Cardiac fibroblast (primary cell): Measurements from ENCODE around the gene EGFL7.

Experiments used
- DNase-seq, 2 donors: peaks; one replicate each; pipeline versions ENCODE4 v3.0.0 to v3.0.0-alpha.2; 2010; ENCODE audit warnings: low read depth in 2 of 2
- H3K4me3 ChIP-seq, 2 donors: replicated peaks in 1 of 2; 1 replicate in 1 of 2; 2 replicates in 1 of 2; pipeline ENCODE4 v1.5.1; 2011; ENCODE audit warnings: low read depth in 2 of 2, low read length in 2 of 2, mild to moderate bottlenecking in 2 of 2, moderate library complexity in 1 of 2
- TF ChIP-seq, protein P1 (sequence below): IDR thresholded peaks from one replicate; pipeline ENCODE4 v1.5.1; 2011; ENCODE audit warnings: low read depth, mild to moderate bottlenecking, low read length, inconsistent platforms

Gene EGFL7

DNA sequence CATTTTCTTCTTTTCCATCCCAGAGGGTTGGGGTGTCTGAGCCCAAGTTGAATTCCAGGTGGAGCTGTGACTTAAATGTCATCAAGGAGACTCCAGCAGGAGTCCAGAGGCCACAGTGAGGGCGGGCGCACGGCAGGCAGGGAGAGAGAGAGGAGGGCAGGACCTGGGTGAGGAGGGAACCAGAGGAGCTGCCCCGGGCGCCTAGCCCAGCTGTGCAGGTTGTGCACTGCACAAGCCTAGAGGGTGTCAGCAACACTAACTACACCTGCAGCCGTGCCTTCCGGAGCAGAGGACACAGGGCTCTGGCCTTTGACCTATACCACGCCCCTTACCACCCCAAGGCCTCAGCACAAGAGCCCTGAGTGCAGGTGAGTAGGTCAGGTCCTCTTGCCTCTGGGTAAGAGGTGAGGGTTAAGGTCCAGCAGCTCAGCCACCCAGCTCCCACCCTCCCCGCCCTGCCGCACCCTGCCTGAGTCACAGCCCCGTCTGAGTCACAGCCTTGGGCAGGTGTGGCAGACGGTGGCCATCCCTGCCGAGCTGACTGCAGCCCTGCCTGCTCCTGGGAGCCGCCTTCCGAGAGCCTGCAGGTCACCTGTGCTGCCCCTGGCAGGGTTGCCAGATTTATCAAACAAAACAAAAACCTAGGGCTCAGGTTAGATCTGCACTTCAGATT, 30.9 kb downstream of the EGFL7 start:
- TF ChIP-seq, protein P1, sequence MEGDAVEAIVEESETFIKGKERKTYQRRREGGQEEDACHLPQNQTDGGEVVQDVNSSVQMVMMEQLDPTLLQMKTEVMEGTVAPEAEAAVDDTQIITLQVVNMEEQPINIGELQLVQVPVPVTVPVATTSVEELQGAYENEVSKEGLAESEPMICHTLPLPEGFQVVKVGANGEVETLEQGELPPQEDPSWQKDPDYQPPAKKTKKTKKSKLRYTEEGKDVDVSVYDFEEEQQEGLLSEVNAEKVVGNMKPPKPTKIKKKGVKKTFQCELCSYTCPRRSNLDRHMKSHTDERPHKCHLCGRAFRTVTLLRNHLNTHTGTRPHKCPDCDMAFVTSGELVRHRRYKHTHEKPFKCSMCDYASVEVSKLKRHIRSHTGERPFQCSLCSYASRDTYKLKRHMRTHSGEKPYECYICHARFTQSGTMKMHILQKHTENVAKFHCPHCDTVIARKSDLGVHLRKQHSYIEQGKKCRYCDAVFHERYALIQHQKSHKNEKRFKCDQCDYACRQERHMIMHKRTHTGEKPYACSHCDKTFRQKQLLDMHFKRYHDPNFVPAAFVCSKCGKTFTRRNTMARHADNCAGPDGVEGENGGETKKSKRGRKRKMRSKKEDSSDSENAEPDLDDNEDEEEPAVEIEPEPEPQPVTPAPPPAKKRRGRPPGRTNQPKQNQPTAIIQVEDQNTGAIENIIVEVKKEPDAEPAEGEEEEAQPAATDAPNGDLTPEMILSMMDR, result no peak
- H3K4me3 ChIP-seq, result no peak overlapping the region
- DNase-seq, result peak in 1 of 2 donors; percentile 52

DNA sequence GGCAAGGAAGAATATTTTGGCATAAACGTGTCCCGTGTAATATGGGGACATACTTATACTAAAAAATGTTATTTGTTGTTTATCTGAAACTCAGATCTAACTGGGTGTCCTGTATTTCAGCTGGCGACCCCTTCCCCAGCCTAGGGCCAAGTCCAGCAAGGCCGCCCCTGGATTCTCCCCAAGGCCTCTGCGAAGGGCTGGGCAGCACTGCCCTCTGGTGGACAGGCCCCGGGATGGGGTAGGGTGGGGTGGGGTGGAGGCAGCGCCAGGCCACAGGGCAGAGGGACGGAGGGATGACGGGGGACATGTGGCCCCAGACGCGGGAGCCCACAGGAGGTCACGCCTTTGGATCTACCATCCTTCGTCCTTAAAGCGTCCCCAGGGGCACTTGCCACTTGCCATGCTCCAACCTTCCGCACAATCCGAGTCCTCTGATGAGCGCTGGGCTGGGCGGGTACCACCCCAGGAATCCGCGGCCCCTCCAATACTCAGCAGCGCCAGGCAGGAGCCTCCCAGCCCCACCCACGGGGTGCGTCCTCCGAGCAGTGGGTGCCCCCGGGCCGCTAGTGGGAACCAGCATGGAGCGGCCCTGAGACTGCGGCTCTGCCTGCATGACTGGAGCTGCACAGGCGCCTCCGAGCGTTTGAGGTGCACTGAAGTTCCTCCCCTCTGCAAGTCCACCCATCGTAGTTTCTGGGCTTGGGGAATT, 31.6 kb downstream of the EGFL7 start:
- H3K4me3 ChIP-seq, result no peak overlapping the region
- TF ChIP-seq, protein P1, result peak; percentile 89
- peak; percentile 52 to 56 for DNase-seq

DNA sequence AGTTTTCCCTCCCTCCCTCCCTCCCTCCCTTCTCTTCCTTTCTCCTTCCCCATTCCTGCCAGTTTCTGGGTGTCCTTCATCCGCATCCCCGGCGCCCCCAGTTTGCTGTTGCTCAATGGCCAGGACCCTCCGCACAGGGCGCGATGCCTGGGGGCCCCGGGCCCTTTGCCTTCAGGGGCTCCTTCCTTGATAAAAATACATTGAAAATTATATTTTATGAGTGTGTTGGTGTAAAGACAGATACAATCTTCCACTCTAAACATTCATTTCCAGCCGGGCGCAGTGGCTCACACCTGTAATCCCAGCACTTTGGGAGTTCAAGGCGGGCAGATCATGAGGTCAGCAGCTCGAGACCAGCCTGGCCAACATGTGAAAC, 32.1 kb downstream of the EGFL7 start:
- H3K4me3 ChIP-seq, result no peak overlapping the region
- TF ChIP-seq, protein P1, result no peak
- DNase-seq, result no peak

DNA sequence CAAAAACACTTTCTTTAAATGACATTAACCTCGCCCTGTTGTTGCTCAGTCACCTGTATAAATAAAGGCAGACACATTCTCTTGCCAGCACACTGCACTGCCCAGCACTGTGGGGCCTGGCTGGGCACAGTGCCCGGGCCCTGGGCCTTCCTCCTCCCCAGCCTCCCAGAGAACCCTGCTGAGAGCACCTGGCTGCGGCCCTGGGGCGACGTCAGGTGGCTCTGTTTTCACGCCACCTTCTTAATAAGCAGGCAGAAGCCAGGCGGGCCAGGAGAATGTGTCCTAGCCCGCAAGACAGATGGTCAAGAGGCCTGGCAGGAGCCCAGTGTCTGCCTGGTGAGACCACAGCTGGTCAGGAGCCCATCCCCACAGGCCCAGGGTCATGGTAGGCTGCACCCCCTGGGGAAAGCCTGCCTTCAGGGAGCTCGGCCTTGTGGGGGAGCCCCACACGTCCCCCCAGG, 32.7 kb downstream of the EGFL7 start:
- no peak for DNase-seq
- no peak overlapping the region for H3K4me3 ChIP-seq
- TF ChIP-seq, protein P1, result no peak

DNA sequence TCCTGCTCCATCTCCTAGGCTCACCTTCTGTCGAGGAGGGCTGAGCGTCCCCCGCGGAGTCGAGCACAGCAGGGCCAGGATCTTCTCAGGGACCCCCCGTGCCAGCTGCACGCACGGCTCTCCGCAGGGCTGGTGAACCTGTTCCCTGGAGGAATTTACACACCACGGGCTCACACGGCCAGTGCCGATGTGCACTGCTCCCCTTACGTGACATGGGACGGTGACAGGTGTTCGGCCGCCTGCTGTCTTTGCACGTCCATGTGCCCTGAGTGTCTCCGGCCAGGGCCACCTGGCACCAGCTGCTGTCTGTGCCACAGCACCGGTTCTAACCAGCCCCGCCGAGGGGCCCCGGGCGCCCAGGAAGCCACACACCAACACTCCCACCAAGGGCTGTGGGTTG, 33.2 kb downstream of the EGFL7 start:
- TF ChIP-seq, protein P1, result no peak
- no peak overlapping the region for H3K4me3 ChIP-seq
- no peak for DNase-seq

DNA sequence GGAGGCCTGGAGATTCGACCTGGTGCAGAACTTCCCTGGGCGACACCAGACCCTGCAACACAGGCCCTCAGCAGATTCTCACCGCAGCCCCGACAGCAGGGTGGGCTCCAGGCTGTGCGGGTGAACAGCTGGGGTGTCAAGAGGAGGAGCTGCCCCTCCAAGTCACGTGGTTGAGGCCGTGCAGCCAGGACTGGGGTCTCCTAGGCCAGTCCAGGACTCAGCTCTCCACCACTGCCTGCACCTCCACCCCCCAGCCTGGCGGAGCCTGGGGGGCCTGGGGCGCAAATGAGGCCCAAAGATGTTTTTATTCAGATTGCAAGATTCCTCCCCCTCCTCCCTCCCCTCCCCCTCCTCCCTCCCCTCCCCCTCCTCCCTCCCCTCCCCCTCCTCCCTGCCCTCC, 33.8 kb downstream of the EGFL7 start:
- H3K4me3 ChIP-seq, result no peak overlapping the region
- DNase-seq, result no peak
- TF ChIP-seq, protein P1, result no peak
